ENCODE results near the gene TRPM5.

Gene TRPM5

DNA sequence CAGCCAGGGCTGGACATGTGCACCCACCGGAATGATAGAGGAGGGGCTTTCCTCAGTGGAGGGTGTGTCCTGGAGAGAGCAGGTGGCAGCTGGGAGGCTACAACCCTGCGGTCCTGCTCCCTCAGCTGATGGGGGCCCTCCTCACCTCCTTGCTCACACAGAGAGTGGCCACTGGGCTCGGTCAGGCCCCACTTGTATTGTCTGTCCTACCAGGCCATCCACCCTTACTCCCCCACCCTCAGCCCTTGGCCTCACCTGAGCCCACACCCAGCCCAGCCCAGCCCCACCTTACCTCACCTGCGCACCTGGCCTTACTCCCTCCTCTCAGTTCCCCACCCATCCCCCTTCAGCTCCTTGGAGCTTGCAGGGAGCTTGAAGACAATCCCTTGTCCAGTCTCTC is 3.1 kb downstream of the TRPM5 start:
- H3K36me3 ChIP-seq (ENCODE audit: control insufficient read depth in 1 of 2, insufficient read depth in 2 of 2, low read length in 2 of 2) = no peaks in the 10 kb centered on the region
- H3K4me1 ChIP-seq (ENCODE audit: control insufficient read depth in 1 of 2, insufficient read depth in 2 of 2, low read length in 2 of 2) = peaks cover 0 to 9% of the 10 kb centered on the region in 2 donors
- H3K4me3 ChIP-seq (ENCODE audit: low read depth in 1 of 2, low read length in 2 of 2) = no peak overlapping the region
- no peaks in the 10 kb centered on the region for H3K9me3 ChIP-seq (ENCODE audit: control insufficient read depth in 1 of 2, low read length in 2 of 2)
- peaks cover 4% of the 10 kb centered on the region for H3K27me3 ChIP-seq (ENCODE audit: low read depth, low read length)
- H3K27ac ChIP-seq (ENCODE audit: low read length) = no peak overlapping the region

DNA sequence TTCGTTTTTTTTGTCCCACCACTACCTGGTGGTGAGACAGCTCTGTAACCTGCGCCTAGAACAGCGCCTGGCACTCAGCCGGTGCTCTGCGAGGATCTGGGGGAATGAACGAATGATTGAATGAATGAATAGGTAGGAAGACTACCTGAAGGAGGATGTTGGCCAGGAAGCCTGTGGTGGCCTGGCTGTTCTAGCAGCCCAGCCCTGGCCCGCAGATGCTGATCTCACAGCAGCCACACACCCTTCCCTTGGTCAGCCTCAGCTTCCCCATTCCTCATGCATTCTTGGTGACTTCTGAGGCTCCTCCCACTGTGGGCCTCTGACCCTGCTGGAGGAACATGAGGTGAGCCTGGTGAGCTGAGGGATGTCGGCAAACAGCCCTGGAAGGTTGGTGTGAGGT is 3.7 kb downstream of the TRPM5 start:
- Histone ChIP-seq H3K36me3 (ENCODE audit: control insufficient read depth in 1 of 2, insufficient read depth in 2 of 2, low read length in 2 of 2) (no peaks in the 10 kb centered on the region), H3K4me3 (ENCODE audit: low read depth in 1 of 2, low read length in 2 of 2) (no peak overlapping the region), H3K27ac (ENCODE audit: low read length) (no peak overlapping the region), H3K9me3 (ENCODE audit: control insufficient read depth in 1 of 2, low read length in 2 of 2) (no peaks in the 10 kb centered on the region), H3K27me3 (ENCODE audit: low read depth, low read length) (peaks cover 4% of the 10 kb centered on the region), H3K4me1 (ENCODE audit: control insufficient read depth in 1 of 2, insufficient read depth in 2 of 2, low read length in 2 of 2) (peaks cover 0 to 6% of the 10 kb centered on the region in 2 donors)

DNA sequence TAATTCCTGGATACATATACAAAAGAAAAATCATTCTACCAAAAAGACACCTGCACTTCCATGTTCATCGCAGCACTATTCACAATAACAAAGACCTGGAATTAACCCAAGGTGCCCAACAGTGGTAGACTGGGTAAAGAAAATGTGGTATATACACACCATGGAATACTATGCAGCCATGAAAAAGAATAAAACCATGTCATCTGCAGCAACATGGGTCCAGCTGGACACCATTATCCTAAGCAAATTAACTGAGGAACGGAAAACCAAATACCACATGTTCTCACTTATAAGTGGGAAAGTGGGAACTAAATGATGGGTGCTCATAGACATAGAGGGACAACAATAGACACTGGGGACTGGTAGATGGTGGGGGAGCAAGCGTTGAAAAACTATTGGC is 4.5 kb downstream of the TRPM5 start:
- Histone ChIP-seq H3K9me3 (ENCODE audit: control insufficient read depth in 1 of 2, low read length in 2 of 2) (no peaks in the 10 kb centered on the region), H3K36me3 (ENCODE audit: control insufficient read depth in 1 of 2, insufficient read depth in 2 of 2, low read length in 2 of 2) (no peaks in the 10 kb centered on the region), H3K4me3 (ENCODE audit: low read depth in 1 of 2, low read length in 2 of 2) (no peak overlapping the region), H3K27me3 (ENCODE audit: low read depth, low read length) (peaks cover 4% of the 10 kb centered on the region), H3K27ac (ENCODE audit: low read length) (no peak overlapping the region), H3K4me1 (ENCODE audit: control insufficient read depth in 1 of 2, insufficient read depth in 2 of 2, low read length in 2 of 2) (no peaks in the 10 kb centered on the region)

DNA sequence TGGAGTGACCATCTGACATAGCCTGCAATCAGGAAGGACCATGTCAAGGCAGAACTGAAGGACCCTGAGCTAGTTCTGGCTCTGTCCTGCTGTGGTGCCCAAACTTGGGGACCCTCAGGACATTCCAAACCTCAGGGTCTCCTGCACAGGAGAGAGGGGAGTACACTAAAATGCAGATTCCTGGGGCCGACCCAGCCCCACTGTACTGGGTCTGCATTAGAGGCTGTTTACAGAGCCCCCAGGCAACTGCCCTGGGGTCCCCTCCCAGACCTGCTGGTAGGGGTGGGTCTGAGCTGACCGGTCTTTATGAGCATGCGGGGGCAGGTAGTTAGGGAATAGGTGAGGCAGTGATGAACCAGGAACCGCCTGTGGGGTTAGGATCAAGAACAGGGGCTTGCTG is 6.8 kb downstream of the TRPM5 start:
- no peak overlapping the region for H3K27ac ChIP-seq (ENCODE audit: low read length)
- H3K9me3 ChIP-seq (ENCODE audit: control insufficient read depth in 1 of 2, low read length in 2 of 2) = no peaks in the 10 kb centered on the region
- H3K36me3 ChIP-seq (ENCODE audit: control insufficient read depth in 1 of 2, insufficient read depth in 2 of 2, low read length in 2 of 2) = no peaks in the 10 kb centered on the region
- H3K4me3 ChIP-seq (ENCODE audit: low read depth in 1 of 2, low read length in 2 of 2) = no peak overlapping the region
- H3K27me3 ChIP-seq (ENCODE audit: low read depth, low read length) = no peaks in the 10 kb centered on the region
- no peaks in the 10 kb centered on the region for H3K4me1 ChIP-seq (ENCODE audit: control insufficient read depth in 1 of 2, insufficient read depth in 2 of 2, low read length in 2 of 2)

DNA sequence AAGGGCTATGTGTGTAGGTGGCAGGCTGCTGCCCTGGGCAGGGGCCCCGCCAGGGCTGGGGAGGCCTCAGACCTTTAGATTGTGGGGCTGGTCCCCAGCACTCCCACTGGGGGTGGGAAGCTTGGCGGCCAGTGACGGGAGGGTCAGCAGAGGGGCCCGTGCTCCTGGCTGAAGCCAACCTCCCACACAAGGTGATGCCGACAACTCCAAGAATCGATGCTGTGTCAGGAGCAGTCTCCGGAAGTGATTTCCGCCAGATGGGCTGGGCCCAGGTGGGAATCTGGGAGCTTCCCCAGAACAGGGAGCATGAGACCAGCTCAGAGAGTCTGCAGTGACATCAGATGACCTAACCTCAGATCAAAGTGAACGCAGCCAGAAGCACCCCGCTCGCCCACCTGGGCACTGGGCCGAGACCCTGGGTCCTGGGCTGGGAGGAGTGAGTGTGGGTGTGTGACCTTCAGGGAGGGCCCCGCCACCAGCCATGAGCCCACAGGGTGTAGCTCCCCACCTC is 7.7 kb downstream of the TRPM5 start:
- H3K27me3 ChIP-seq (ENCODE audit: low read depth, low read length) = no peaks in the 10 kb centered on the region
- H3K36me3 ChIP-seq (ENCODE audit: control insufficient read depth in 1 of 2, insufficient read depth in 2 of 2, low read length in 2 of 2) = no peaks in the 10 kb centered on the region
- H3K4me3 ChIP-seq (ENCODE audit: low read depth in 1 of 2, low read length in 2 of 2) = no peak overlapping the region
- no peaks in the 10 kb centered on the region for H3K4me1 ChIP-seq (ENCODE audit: control insufficient read depth in 1 of 2, insufficient read depth in 2 of 2, low read length in 2 of 2)
- H3K9me3 ChIP-seq (ENCODE audit: control insufficient read depth in 1 of 2, low read length in 2 of 2) = no peaks in the 10 kb centered on the region
- no peak overlapping the region for H3K27ac ChIP-seq (ENCODE audit: low read length)

DNA sequence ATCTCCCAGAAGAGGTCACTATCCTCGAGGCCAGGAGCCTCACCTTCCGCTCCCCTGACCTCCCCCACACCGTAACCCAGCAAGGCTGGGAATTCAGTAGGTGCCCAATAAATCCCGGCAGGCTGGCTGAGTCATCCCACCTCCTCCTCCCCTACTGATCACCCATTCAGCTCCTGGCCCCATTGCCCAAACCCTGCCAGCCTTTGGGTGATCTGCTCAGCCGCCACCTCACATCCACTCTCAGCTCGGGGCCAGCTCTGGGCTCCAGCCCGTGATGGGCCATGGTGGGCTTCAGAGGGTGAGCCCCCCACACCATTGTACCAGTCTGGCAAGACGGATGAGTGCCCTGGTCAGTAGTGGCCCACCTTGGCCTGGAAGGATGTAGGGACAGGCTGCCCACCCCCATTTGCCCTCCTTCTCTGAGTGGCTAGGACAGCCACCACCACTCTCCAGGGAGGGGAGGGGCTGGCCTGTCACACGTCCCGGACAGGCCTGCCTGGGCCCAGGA is 8.2 kb downstream of the TRPM5 start:
- Histone ChIP-seq H3K27me3 (ENCODE audit: low read depth, low read length) (no peaks in the 10 kb centered on the region), H3K4me1 (ENCODE audit: control insufficient read depth in 1 of 2, insufficient read depth in 2 of 2, low read length in 2 of 2) (no peaks in the 10 kb centered on the region), H3K36me3 (ENCODE audit: control insufficient read depth in 1 of 2, insufficient read depth in 2 of 2, low read length in 2 of 2) (no peaks in the 10 kb centered on the region), H3K4me3 (ENCODE audit: low read depth in 1 of 2, low read length in 2 of 2) (no peak overlapping the region), H3K27ac (ENCODE audit: low read length) (no peak overlapping the region), H3K9me3 (ENCODE audit: control insufficient read depth in 1 of 2, low read length in 2 of 2) (no peaks in the 10 kb centered on the region)

DNA sequence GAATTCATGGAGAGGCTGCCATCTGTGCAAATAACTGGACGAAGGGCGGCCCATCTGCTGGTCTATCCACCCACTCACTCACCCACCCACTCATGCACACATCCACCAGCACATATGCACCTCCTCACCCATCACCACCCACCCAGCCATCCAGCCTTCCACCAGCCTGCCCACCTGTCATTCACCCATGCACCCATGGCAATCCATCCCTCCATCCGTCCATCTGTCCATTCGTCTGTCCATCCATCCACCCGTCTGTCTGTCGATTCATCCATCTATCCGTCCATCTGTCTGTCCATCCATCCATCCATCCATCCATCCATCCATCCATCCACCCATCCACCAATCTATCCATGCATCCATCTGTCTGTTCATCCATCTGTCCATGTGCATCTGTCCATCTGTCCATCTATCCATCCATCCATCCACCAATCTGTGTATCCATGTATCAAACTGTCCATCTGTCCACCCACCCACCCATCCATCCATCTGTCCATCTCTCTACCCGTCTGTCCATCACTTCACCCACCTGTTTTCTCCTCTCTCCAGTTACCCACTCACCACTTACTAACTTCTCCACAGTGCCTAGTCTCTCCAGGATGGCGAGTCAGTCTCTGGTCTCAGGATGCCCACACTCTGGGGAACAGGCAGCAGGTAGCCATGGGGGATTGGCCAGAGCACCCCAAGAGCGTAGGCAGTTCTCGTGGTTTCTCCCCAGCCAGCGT is 8.9 kb downstream of the TRPM5 start:
- Histone ChIP-seq H3K9me3 (ENCODE audit: control insufficient read depth in 1 of 2, low read length in 2 of 2) (no peaks in the 10 kb centered on the region), H3K36me3 (ENCODE audit: control insufficient read depth in 1 of 2, insufficient read depth in 2 of 2, low read length in 2 of 2) (no peaks in the 10 kb centered on the region), H3K27me3 (ENCODE audit: low read depth, low read length) (no peaks in the 10 kb centered on the region), H3K4me3 (ENCODE audit: low read depth in 1 of 2, low read length in 2 of 2) (no peak overlapping the region), H3K27ac (ENCODE audit: low read length) (no peak overlapping the region), H3K4me1 (ENCODE audit: control insufficient read depth in 1 of 2, insufficient read depth in 2 of 2, low read length in 2 of 2) (no peaks in the 10 kb centered on the region)

DNA sequence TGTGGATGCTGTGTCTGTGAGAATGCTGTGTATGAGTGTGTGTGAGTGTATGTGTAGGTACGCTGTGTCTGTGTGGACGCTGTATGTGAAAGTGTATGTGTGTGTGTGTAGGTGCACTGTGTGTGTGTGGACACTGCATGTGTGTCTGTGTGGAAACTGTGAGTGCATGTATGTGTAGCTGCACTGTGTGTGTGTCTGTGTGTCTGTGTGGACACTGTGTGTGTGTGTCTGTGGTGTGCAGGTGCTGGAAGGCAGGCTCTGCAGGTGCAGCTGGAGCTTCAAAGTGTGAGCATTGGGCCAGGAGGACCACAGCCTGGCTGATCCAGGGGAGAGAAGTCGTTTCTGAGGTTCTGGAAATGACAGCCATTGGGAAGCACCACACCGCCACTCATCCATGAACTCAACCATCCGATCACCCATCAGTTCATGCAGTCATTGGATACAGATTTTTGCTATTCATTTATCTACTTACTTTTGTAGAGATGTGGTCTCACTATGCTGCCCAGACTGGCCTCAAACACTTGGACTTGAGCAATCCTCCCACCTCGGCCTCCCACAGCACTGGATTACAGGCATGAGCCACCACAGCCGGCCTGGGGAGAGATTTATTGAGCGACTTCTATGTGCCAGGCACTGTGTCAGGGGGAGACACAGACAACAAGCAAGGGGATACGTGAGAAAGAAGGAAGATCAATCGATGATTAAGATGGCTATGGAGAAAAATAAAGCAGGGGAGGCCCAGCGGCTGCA is 9.6 kb downstream of the TRPM5 start:
- H3K27me3 ChIP-seq (ENCODE audit: low read depth, low read length) = no peaks in the 10 kb centered on the region
- H3K4me1 ChIP-seq (ENCODE audit: control insufficient read depth in 1 of 2, insufficient read depth in 2 of 2, low read length in 2 of 2) = no peaks in the 10 kb centered on the region
- no peak overlapping the region for H3K4me3 ChIP-seq (ENCODE audit: low read depth in 1 of 2, low read length in 2 of 2)
- no peaks in the 10 kb centered on the region for H3K36me3 ChIP-seq (ENCODE audit: control insufficient read depth in 1 of 2, insufficient read depth in 2 of 2, low read length in 2 of 2)
- H3K27ac ChIP-seq (ENCODE audit: low read length) = no peak overlapping the region
- no peaks in the 10 kb centered on the region for H3K9me3 ChIP-seq (ENCODE audit: control insufficient read depth in 1 of 2, low read length in 2 of 2)

DNA sequence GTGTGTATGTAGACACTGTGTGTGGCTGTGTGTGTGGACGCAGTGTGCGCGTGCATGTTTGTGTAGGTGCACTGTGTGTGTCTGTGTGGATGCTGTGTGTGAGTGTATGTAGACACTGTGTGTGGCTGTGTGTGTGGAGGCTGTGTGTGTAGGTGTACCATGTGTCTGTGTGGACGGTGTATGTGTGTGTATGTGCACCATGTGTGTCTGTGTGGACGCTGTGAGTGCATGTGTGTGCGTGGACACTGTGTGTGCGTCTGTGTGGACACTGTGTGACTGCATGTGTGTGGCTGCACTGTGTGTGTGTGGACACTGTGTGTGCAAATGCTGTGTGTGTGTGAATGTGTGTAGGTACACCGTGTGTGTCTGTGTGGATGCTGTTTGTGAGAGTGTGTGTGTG is 10.3 kb downstream of the TRPM5 start:
- Histone ChIP-seq H3K36me3 (ENCODE audit: control insufficient read depth in 1 of 2, insufficient read depth in 2 of 2, low read length in 2 of 2) (no peaks in the 10 kb centered on the region), H3K9me3 (ENCODE audit: control insufficient read depth in 1 of 2, low read length in 2 of 2) (no peaks in the 10 kb centered on the region), H3K27me3 (ENCODE audit: low read depth, low read length) (no peaks in the 10 kb centered on the region), H3K4me1 (ENCODE audit: control insufficient read depth in 1 of 2, insufficient read depth in 2 of 2, low read length in 2 of 2) (no peaks in the 10 kb centered on the region), H3K27ac (ENCODE audit: low read length) (no peak overlapping the region), H3K4me3 (ENCODE audit: low read depth in 1 of 2, low read length in 2 of 2) (no peak overlapping the region)

DNA sequence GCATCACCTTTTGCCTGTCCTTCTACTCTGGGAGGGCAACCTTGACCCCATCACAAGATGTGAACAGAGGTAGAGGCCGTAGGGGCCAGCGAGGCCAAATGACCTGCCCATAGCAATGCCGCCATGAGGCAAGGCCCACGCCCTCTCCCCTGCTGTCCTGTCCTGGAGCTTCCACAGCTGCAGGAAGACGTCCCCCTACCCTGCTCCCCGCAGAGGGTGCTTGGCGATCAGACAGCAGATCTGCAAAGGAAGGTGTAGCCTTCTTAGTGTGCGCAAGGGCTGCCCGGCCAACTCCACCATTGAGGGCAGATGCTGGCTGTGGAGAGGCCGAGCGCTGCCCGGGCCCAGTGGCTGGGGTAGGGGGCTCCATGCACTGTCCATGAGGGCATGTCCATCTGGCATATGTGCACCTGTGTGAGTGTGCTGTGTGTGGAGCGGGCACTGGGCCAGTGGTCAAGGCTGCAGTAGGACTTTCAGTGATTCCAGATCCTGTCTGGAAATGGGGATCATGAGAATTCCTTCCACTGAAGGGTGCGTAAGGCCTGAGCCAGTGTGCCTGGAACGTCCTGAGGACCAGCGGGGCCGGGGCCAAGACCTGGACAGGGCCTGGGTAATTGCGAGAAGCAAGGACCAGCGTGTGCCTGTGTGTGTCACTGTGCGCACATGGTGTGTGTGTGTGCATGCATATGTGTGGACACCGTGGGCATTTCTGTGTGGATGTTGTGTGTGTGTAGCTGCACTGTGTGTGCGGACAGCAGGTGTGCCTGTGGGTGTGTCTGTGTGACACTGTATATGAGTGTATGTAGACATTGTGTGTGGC is 11.0 kb downstream of the TRPM5 start:
- no peak overlapping the region for H3K27ac ChIP-seq (ENCODE audit: low read length)
- H3K36me3 ChIP-seq (ENCODE audit: control insufficient read depth in 1 of 2, insufficient read depth in 2 of 2, low read length in 2 of 2) = no peaks in the 10 kb centered on the region
- no peaks in the 10 kb centered on the region for H3K27me3 ChIP-seq (ENCODE audit: low read depth, low read length)
- H3K4me1 ChIP-seq (ENCODE audit: control insufficient read depth in 1 of 2, insufficient read depth in 2 of 2, low read length in 2 of 2) = no peaks in the 10 kb centered on the region
- no peak overlapping the region for H3K4me3 ChIP-seq (ENCODE audit: low read depth in 1 of 2, low read length in 2 of 2)
- H3K9me3 ChIP-seq (ENCODE audit: control insufficient read depth in 1 of 2, low read length in 2 of 2) = no peaks in the 10 kb centered on the region

DNA sequence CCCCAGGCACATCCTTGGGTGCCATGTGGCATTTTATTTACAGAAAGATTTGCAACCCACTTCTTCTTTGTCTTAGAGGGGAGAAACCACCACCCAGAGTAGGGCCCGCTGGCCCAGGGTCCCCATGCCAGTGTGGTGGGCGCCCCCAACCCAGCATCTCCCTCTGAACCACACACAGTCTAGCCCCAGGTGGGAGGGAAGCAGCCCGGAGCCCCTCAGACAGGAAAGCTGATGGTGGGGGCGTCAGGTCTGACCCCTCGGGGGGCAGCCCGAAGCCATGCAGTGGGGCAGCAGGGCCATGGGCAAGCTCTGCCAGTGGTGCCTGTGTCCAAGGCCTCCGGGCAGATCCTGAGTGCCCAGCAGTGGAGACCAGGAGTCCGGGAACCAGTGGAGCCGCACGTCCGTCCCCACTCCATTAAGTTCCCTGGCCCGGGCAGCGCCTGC is 11.7 kb downstream of the TRPM5 start:
- Histone ChIP-seq H3K4me1 (ENCODE audit: control insufficient read depth in 1 of 2, insufficient read depth in 2 of 2, low read length in 2 of 2) (no peaks in the 10 kb centered on the region), H3K36me3 (ENCODE audit: control insufficient read depth in 1 of 2, insufficient read depth in 2 of 2, low read length in 2 of 2) (no peaks in the 10 kb centered on the region), H3K9me3 (ENCODE audit: control insufficient read depth in 1 of 2, low read length in 2 of 2) (no peaks in the 10 kb centered on the region), H3K27me3 (ENCODE audit: low read depth, low read length) (no peaks in the 10 kb centered on the region), H3K27ac (ENCODE audit: low read length) (no peak overlapping the region), H3K4me3 (ENCODE audit: low read depth in 1 of 2, low read length in 2 of 2) (no peak overlapping the region)

Measured in muscle layer of duodenum (tissue), 2 donors.